ENCODE data around the gene SERINC3. TPM values are rescaled to one million over a fixed set of nuclear protein-coding genes. Genes with fewer than 3 reads are reported as not detected.

SERINC3 gene
- total RNA-seq, 2 donors from 2014 or later: 46.7 to 83.8 TPM

DNA sequence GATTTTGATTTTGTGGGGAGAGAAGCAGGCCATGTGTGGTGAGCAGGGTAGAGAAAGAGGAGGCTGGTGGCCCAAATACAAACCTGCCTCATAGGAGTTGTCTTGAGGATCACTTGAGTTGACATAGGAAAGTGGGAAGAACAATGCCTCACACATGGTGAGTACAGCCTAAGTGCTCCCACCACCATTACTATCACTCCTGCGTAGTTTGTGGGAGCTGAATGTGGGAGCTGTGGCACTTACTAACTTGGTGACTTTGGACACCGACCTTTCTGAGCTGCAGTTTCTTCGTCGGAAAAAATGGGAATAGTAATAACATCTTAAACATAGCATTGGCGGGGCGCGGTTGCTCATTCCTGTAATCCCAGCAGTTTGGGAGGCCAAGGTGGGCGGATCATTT lies 25.5 kb upstream of the SERINC3 start:
- no peak overlapping the region for H3K27ac Mint-ChIP-seq

DNA sequence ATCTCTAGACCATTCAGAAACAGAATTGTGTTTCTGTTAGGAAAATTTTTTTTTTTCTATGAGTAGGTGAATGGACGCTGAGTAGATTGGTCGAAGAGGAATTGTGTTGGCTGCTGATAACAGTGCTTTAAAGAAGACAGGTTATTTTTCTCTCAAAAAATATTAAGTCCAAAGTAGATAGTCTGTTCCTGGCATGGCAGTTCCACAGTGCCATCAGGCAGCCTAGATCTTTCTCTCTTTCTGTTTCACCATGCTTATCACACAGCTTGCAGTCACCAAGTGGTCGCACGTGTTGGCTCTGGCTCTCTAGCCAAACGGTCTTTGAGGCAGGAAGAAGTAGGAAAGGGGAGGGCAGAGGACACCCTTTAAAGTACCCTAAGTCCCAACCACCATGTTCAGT lies 22.4 kb upstream of the SERINC3 start:
- H3K27me3 Mint-ChIP-seq: peaks cover 3 to 7% of the 10 kb centered on the region in 2 donors
- no peaks in the 10 kb centered on the region for H3K4me1 Mint-ChIP-seq (ENCODE audit: low read depth in 2 of 2)
- no peak overlapping the region for H3K27ac Mint-ChIP-seq
- H3K36me3 Mint-ChIP-seq: no peaks in the 10 kb centered on the region
- H3K9me3 Mint-ChIP-seq: no peaks in the 10 kb centered on the region
- ATAC-seq (no peak), DNase-seq (ENCODE audit: low spot score) (no peak)
- H3K4me3 Mint-ChIP-seq: no peak overlapping the region

More for the DNA sequence above, 25.5 kb upstream of the SERINC3 start:
- Mint-ChIP-seq H3K9me3 (no peaks in the 10 kb centered on the region), H3K4me3 (no peak overlapping the region), H3K4me1 (ENCODE audit: low read depth in 2 of 2) (no peaks in the 10 kb centered on the region), H3K27me3 (peaks cover 3 to 7% of the 10 kb centered on the region in 2 donors), H3K36me3 (no peaks in the 10 kb centered on the region)
- ATAC-seq (no peak), DNase-seq (ENCODE audit: low spot score) (no peak)

- H3K9me3 Mint-ChIP-seq: no peaks in the 10 kb centered on the region
- no peaks in the 10 kb centered on the region for H3K36me3 Mint-ChIP-seq
- no peaks in the 10 kb centered on the region for H3K4me1 Mint-ChIP-seq (ENCODE audit: low read depth in 2 of 2)
- ATAC-seq (no peak), DNase-seq (ENCODE audit: low spot score) (no peak)
- no peak overlapping the region for H3K27ac Mint-ChIP-seq
- H3K4me3 Mint-ChIP-seq: no peak overlapping the region
- peaks cover 0 to 7% of the 10 kb centered on the region in 2 donors for H3K27me3 Mint-ChIP-seq
Measured at GRCh38 chr20:44543358-44543757, 21.5 kb upstream of the SERINC3 start.

DNA sequence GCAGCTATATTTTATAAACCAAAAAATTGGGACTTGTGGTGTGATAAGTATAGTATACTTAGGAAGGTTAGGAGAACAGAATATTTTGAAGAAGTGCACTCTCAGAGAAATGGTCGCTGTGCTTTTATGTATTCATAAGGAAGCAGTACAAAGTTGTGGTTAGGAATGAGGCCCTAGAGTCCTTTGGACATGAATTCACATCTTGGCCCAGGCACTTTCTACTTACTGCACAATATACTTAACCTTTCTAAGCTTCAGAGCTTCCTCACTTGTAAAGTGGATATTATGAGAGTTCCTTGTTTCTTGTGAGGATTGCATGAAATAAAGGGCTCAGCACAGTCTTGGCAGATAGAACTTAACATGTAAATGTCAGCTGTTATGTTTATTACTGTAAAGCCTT lies 21.0 kb upstream of the SERINC3 start:
- H3K4me1 Mint-ChIP-seq (ENCODE audit: low read depth in 2 of 2): no peaks in the 10 kb centered on the region
- no peak overlapping the region for H3K27ac Mint-ChIP-seq
- peaks cover 0 to 7% of the 10 kb centered on the region in 2 donors for H3K27me3 Mint-ChIP-seq
- H3K4me3 Mint-ChIP-seq: no peak overlapping the region
- DNase-seq (ENCODE audit: low spot score): no peak
- no peaks in the 10 kb centered on the region for H3K9me3 Mint-ChIP-seq
- no peaks in the 10 kb centered on the region for H3K36me3 Mint-ChIP-seq
- no peak for ATAC-seq

DNA sequence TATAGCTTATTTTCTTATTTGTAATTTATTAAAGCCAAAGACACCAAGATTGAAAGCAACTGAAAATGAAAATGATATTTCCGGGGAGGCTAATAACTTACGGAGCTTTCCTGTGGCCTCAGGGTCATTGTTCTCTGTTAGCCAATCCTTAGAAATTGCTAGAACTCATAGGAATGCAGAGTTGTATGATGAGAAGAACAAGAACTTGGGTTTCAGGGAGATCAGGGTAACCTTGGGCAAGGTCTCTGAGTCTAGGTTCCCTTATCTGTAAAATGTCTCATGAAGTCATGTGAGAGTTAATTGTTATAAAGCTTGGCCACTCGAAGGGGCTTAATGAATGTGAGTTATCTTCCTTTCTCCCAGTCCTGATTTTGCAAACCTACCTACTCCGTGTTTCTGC lies 20.1 kb upstream of the SERINC3 start:
- H3K27ac Mint-ChIP-seq: no peak overlapping the region
- H3K9me3 Mint-ChIP-seq: no peaks in the 10 kb centered on the region
- ATAC-seq (no peak), DNase-seq (ENCODE audit: low spot score) (no peak)
- H3K36me3 Mint-ChIP-seq: no peaks in the 10 kb centered on the region
- no peak overlapping the region for H3K4me3 Mint-ChIP-seq
- H3K27me3 Mint-ChIP-seq: peaks cover 0 to 2% of the 10 kb centered on the region in 2 donors
- H3K4me1 Mint-ChIP-seq (ENCODE audit: low read depth in 2 of 2): no peaks in the 10 kb centered on the region

GRCh38 chr20:44540834-44541233 lies 19.0 kb upstream of the SERINC3 start:
- DNase-seq (ENCODE audit: low spot score): no peak
- Mint-ChIP-seq H3K4me3 (no peak overlapping the region), H3K27me3 (no peaks in the 10 kb centered on the region), H3K36me3 (no peaks in the 10 kb centered on the region), H3K27ac (no peak overlapping the region), H3K9me3 (no peaks in the 10 kb centered on the region), H3K4me1 (ENCODE audit: low read depth in 2 of 2) (no peaks in the 10 kb centered on the region)
- no peak for ATAC-seq

DNA sequence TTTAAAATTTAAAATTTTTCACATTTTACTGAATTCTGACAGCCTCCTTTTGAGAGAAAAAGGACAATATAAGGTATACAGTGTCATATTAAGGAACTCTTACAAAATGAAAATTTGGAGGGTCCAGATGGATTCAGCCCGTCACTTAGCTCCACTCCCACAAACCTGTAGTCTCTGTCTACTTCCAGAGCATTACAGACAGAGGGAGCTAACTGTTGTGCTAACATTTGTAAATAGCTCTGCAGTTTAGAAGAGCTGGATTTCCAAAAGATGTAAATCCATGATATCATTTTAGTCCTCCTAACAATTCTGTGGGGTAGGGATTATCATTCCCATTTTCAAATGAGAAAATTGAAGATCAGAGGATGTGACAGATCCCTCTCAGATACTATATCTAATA lies 16.1 kb upstream of the SERINC3 start:
- no peaks in the 10 kb centered on the region for H3K4me1 Mint-ChIP-seq (ENCODE audit: low read depth in 2 of 2)
- H3K36me3 Mint-ChIP-seq: no peaks in the 10 kb centered on the region
- no peaks in the 10 kb centered on the region for H3K27me3 Mint-ChIP-seq
- ATAC-seq (no peak), DNase-seq (ENCODE audit: low spot score) (no peak)
- no peak overlapping the region for H3K4me3 Mint-ChIP-seq
- no peak overlapping the region for H3K27ac Mint-ChIP-seq
- H3K9me3 Mint-ChIP-seq: no peaks in the 10 kb centered on the region

DNA sequence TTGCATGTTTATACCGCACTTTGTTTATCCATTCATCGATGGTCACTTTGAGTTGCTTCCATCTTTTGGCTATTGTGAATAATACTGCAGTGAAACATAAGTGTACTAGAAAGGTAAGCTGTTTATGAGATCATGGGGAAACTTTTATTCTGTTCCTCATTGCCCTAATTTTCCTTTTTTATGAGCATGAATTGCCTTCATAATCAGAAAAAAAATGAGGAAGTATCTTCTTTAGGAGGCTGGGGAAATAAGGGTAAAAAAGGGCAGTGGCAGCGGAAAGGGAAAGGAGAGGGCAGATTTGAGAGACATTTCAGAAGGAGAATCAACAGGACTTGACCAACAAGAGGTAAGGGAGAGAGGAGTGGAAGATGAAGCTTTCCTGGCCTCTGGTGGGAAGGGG lies 14.3 kb upstream of the SERINC3 start:
- H3K27me3 Mint-ChIP-seq: no peaks in the 10 kb centered on the region
- DNase-seq (ENCODE audit: low spot score) (no peak), ATAC-seq (no peak)
- H3K36me3 Mint-ChIP-seq: no peaks in the 10 kb centered on the region
- H3K4me1 Mint-ChIP-seq (ENCODE audit: low read depth in 2 of 2): peaks cover 3 to 4% of the 10 kb centered on the region in 2 donors
- no peak overlapping the region for H3K27ac Mint-ChIP-seq
- H3K9me3 Mint-ChIP-seq: no peaks in the 10 kb centered on the region
- H3K4me3 Mint-ChIP-seq: no peak overlapping the region

DNA sequence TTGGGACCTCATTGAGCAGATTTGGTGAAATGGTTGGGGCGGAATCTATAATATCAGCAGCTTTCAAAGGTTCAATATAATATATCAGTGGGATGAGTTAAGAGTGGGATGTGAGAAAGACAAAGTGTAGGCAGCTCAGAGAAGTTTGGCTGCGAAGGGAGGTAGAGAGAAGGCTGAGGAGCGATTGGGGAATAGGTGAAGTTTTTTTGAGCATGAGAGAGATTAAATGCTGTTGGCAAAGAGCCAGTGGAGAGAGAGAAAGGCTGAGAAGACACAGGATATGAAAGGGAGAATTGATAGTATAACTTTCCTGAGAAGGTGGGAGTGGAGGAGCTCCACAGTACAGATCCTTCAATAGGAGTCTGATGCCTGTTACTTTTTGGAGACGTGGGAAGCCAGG lies 12.1 kb upstream of the SERINC3 start:
- no peaks in the 10 kb centered on the region for H3K9me3 Mint-ChIP-seq
- DNase-seq (ENCODE audit: low spot score): no peak
- H3K4me1 Mint-ChIP-seq (ENCODE audit: low read depth in 2 of 2): peaks cover 3 to 4% of the 10 kb centered on the region in 2 donors
- H3K27ac Mint-ChIP-seq: no peak overlapping the region
- no peak for ATAC-seq
- H3K36me3 Mint-ChIP-seq: no peaks in the 10 kb centered on the region
- no peaks in the 10 kb centered on the region for H3K27me3 Mint-ChIP-seq
- H3K4me3 Mint-ChIP-seq: no peak overlapping the region

GRCh38 chr20:44532981-44533331 lies 11.1 kb upstream of the SERINC3 start:
- DNase-seq (ENCODE audit: low spot score) (no peak), ATAC-seq (no peak)
- H3K27ac Mint-ChIP-seq: no peak overlapping the region
- H3K27me3 Mint-ChIP-seq: no peaks in the 10 kb centered on the region
- H3K9me3 Mint-ChIP-seq: no peaks in the 10 kb centered on the region
- no peak overlapping the region for H3K4me3 Mint-ChIP-seq
- H3K4me1 Mint-ChIP-seq (ENCODE audit: low read depth in 2 of 2): peaks cover 3 to 4% of the 10 kb centered on the region in 2 donors
- no peaks in the 10 kb centered on the region for H3K36me3 Mint-ChIP-seq

GRCh38 chr20:44532259-44532980 lies 10.6 kb upstream of the SERINC3 start:
- Mint-ChIP-seq H3K36me3 (no peaks in the 10 kb centered on the region), H3K9me3 (no peaks in the 10 kb centered on the region), H3K4me1 (ENCODE audit: low read depth in 2 of 2) (peaks cover 3 to 4% of the 10 kb centered on the region in 2 donors), H3K27ac (no peak overlapping the region), H3K27me3 (no peaks in the 10 kb centered on the region), H3K4me3 (no peak overlapping the region)
- DNase-seq (ENCODE audit: low spot score) (no peak), ATAC-seq (no peak)

DNA sequence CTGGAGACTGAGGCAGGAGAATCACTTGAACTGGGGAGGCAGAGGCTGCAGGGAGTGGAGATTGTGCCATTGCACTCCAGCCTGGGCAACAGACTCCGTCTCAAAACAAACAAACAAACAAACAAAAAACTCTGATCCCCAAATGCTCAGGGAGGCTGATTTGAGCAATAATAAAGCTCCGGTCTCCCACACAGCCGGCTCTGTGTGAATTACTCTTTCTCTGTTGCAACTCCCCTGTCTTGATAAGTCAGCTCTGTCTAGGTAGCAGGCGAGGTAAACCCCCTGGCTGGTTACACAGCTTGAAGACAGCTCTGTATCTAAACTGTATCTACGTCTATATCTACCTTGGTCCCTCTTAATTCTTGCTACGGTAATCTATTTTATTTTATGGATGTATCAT lies 6.4 kb upstream of the SERINC3 start:
- no peaks in the 10 kb centered on the region for H3K9me3 Mint-ChIP-seq

DNA sequence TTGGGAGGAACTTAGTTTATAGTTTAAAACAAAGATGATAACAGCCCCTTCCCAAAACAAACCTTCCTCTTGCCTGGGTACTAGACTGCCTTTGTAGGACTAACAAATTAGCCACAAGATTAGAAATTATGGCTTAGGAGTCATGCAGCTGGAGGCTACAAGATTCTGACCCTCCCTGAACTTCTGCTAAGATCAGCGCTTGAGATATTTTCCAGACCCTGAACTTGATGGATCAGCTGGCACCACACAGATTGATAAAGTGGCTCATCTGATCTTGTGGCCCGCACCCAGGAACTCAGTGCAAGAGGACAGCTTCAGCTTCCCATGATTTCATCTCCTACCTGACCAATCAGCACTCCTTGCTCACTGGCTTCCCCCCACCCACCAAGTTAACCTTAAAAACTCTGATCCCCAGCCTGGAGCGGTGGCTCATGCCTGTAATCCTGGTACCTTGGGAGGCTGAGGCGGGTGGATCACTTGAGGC lies 5.9 kb upstream of the SERINC3 start:
- DNase-seq (ENCODE audit: low spot score) (no peak), ATAC-seq (no peak)
- Mint-ChIP-seq H3K4me1 (ENCODE audit: low read depth in 2 of 2) (peaks cover 3 to 11% of the 10 kb centered on the region in 2 donors), H3K4me3 (no peak overlapping the region), H3K9me3 (no peaks in the 10 kb centered on the region), H3K36me3 (no peaks in the 10 kb centered on the region), H3K27me3 (no peaks in the 10 kb centered on the region), H3K27ac (no peak overlapping the region)

More for the DNA sequence above, 6.4 kb upstream of the SERINC3 start:
- Mint-ChIP-seq H3K27ac (no peak overlapping the region), H3K27me3 (no peaks in the 10 kb centered on the region), H3K36me3 (no peaks in the 10 kb centered on the region), H3K4me3 (no peak overlapping the region), H3K4me1 (ENCODE audit: low read depth in 2 of 2) (peaks cover 3 to 5% of the 10 kb centered on the region in 2 donors)
- DNase-seq (ENCODE audit: low spot score) (no peak), ATAC-seq (no peak)

- DNase-seq (ENCODE audit: low spot score): no peak
- no peak for ATAC-seq
- no peaks in the 10 kb centered on the region for H3K9me3 Mint-ChIP-seq
- H3K27me3 Mint-ChIP-seq: no peaks in the 10 kb centered on the region
- no peak overlapping the region for H3K4me3 Mint-ChIP-seq
- H3K27ac Mint-ChIP-seq: no peak overlapping the region
- no peaks in the 10 kb centered on the region for H3K36me3 Mint-ChIP-seq
- peaks cover 6 to 17% of the 10 kb centered on the region in 2 donors for H3K4me1 Mint-ChIP-seq (ENCODE audit: low read depth in 2 of 2)
Measured at GRCh38 chr20:44526129-44526528, 4.3 kb upstream of the SERINC3 start.

DNA sequence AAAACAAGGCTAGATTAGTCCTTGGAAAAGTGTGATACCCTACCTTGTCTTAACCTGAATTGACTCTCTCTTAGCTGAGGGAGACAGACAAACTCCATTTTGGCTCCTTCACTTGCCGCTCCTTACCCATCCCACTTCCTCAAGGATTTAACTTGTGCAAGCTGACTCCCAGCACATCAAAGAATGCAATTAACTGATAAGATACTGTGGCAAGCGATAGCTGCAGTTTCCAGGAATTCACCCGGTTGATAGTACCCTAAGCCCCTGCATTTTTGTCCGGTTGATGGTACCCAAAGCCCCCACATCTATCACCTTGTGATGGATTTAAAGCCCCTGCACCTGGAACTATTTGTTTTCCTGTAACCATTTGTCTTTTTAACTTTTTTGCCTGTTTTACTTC lies 1.9 kb upstream of the SERINC3 start:
- H3K4me3 Mint-ChIP-seq: peak overlapping the region; percentile 81
- H3K36me3 Mint-ChIP-seq: no peaks in the 10 kb centered on the region
- no peaks in the 10 kb centered on the region for H3K27me3 Mint-ChIP-seq
- DNase-seq (ENCODE audit: low spot score) (no peak), ATAC-seq (no peak)
- peak overlapping the region; percentile 74 to 85 for H3K27ac Mint-ChIP-seq
- peaks cover 15 to 35% of the 10 kb centered on the region in 2 donors for H3K4me1 Mint-ChIP-seq (ENCODE audit: low read depth in 2 of 2)
- H3K9me3 Mint-ChIP-seq: no peaks in the 10 kb centered on the region
